GM12874 (cell line): ENCODE data around the gene EPB41L5.

ENCODE experiments used
- CTCF ChIP-seq: IDR thresholded peaks from 2 replicates; pipeline ENCODE4 v1.5.1; 2011; ENCODE audit warnings: low read depth, mild to moderate bottlenecking, control low read depth, low read length, moderate library complexity; ENCODE audit not compliant: insufficient read depth

Gene EPB41L5

DNA sequence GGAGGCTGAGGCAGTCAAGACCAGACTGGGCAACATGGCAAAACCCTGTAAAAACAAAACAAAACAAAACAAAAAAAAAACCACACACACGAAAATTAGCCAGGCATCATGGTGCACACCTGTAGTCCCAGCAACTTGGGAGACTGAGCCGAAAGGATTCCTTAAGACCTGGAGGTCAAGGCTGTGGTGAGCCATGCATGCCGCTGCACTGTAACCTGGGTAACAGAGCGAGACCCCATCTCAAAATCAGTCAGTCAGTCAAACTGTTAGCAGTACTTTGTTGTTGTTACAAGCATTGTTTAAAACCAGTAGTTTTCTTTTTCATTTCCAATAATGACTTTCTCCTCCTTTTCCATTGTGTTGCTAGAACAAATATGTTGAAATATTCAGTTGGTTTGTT is 21.7 kb downstream of the EPB41L5 start:
- no peak for TF ChIP-seq CTCF

- no peak for TF ChIP-seq CTCF
Observed at GRCh38 chr2:120036145-120036544, 23.3 kb downstream of the EPB41L5 start.

DNA sequence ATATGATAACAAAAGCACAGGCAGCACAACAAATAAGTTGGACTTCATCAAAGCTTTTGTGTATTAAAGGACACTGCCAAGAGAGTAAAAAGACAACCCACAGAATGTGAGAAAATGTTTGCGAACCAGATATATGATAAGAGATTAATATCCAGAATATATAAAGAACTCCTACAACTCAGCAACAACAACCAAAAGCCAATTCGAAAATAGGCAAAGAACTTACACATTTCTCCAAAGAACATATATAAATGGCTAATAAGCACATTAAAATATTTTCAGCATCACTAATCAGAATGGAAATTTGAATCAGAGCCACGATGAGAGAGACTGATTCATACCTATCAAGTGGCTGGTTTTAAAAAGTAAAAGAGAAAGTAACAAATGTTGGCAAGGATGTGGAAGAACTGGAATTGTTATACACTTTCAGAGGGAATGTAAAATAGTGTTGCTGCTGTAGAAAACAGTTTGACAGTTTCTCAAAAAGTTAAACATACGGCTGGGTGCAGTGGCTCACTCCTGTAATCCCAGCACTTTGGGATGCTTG is 25.2 kb downstream of the EPB41L5 start:
- no peak for TF ChIP-seq CTCF

DNA sequence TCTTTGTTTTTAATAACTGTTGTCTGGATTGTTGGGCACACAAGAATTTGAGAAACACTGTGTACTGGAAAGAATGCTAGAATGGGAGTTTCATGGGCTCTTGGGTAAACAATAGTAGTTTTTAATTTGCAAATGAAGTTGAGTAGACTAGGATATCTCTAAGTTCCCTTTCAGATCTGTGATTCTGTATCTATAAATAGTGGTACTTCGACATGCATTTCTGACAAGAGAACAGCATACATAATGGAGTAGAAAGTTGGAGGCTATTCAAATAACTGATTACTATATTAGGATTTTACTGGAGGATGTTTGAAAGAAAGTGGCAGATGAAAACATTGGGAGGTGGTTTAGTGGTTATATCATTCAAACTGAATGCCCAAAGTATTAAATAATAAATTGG is 29.5 kb downstream of the EPB41L5 start:
- TF ChIP-seq CTCF = no peak

- TF ChIP-seq CTCF = no peak
Observed at GRCh38 chr2:120044336-120044735, 31.5 kb downstream of the EPB41L5 start.

DNA sequence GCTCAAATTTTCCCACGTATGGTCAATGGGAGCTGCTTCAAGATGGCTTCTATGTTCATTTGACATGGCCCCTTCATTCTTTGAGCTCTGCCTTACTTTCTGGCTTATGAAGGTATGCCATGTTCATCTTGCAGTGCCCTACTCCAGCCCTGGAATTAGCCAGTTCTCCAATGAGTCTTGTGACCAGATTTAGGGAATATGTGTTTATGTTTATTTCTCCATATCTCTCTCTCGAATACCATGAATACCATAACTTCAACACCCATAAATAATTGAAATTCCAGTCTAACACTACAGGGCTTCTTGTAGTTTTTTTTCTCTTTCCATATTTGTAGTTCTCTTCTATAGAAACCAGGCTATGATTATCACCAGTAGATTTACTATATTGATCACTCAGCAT is 39.7 kb downstream of the EPB41L5 start:
- TF ChIP-seq CTCF = no peak

- TF ChIP-seq CTCF = no peak
Observed at GRCh38 chr2:120053891-120054290, 41.0 kb downstream of the EPB41L5 start.

DNA sequence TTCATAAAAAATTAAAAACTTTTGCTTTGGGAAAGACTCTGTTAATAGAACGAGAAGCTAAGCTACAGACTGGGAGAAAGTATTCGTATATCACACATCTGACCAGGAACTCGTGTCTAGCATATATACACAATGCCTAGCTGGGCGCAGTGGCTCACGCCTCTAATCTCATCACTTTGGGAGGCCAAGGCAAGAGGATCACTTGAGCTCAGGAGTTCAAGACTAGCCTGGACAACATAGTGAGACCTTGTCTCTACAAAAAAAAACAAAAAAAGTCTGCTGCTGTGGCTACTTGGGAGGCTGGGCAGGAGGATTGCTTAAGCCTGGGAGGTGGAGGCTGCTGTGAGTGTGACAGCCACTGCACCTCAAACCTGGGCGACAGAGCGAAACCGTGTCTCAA is 46.6 kb downstream of the EPB41L5 start:
- TF ChIP-seq CTCF = no peak
